LoVo (cell line): ENCODE data around the gene AK5.
"Not testable (repeated sequence)": the region's sequence is repeated elsewhere in the genome, so short reads cannot be mapped to it uniquely, and the experiment has no call there.

Experiments
- DNase-seq: peaks from one replicate; pipeline ENCODE4 v3.0.0-alpha.2; 2016; ENCODE audit warnings: low spot score

Gene AK5

GRCh38 chr1:77400781-77401180 lies 119.0 kb downstream of the AK5 start:
- no peak for DNase-seq

- no peak for DNase-seq
Observed at GRCh38 chr1:77401384-77401783, 119.6 kb downstream of the AK5 start.

GRCh38 chr1:77405186-77405585 lies 123.4 kb downstream of the AK5 start:
- no peak for DNase-seq

GRCh38 chr1:77406661-77407060 lies 124.8 kb downstream of the AK5 start:
- no peak for DNase-seq

- DNase-seq: no peak
Observed at GRCh38 chr1:77407738-77408375, 126.0 kb downstream of the AK5 start.

GRCh38 chr1:77408933-77409332 lies 127.1 kb downstream of the AK5 start:
- not testable (repeated sequence) for DNase-seq

- peak; percentile 79 for DNase-seq
Observed at GRCh38 chr1:77412069-77412819, 130.4 kb downstream of the AK5 start.

- DNase-seq: no peak
Observed at GRCh38 chr1:77412820-77413530, 131.2 kb downstream of the AK5 start.

- no peak for DNase-seq
Observed at GRCh38 chr1:77413541-77414335, 131.9 kb downstream of the AK5 start.

- DNase-seq: no peak
Observed at GRCh38 chr1:77415579-77415978, 133.8 kb downstream of the AK5 start.

- DNase-seq: no peak
Observed at GRCh38 chr1:77416692-77417450, 135.1 kb downstream of the AK5 start.

GRCh38 chr1:77418055-77418454 lies 136.2 kb downstream of the AK5 start:
- not testable (repeated sequence) for DNase-seq

- no peak for DNase-seq
Observed at GRCh38 chr1:77421504-77422233, 139.8 kb downstream of the AK5 start.

- no peak for DNase-seq
Observed at GRCh38 chr1:77424236-77424635, 142.4 kb downstream of the AK5 start.

- DNase-seq: no peak
Observed at GRCh38 chr1:77428068-77428467, 146.2 kb downstream of the AK5 start.

GRCh38 chr1:77430966-77431690 lies 149.3 kb downstream of the AK5 start:
- no peak for DNase-seq

- DNase-seq: no peak
Observed at GRCh38 chr1:77433934-77434333, 152.1 kb downstream of the AK5 start.

- DNase-seq: no peak
Observed at GRCh38 chr1:77434967-77435366, 153.1 kb downstream of the AK5 start.

- DNase-seq: no peak
Observed at GRCh38 chr1:77438236-77438913, 156.6 kb downstream of the AK5 start.
